HG03521 (cell line): Measurements from ENCODE around the gene DNAJC5G.

ENCODE experiments used
- ATAC-seq: cut with Tn5 transposase; IDR thresholded peaks from one replicate; pipeline ENCODE4 v1.9.1; 2021; ENCODE audit warnings: mild to moderate bottlenecking, moderate library complexity; ENCODE audit not compliant: unreplicated experiment

DNAJC5G gene, protein sequence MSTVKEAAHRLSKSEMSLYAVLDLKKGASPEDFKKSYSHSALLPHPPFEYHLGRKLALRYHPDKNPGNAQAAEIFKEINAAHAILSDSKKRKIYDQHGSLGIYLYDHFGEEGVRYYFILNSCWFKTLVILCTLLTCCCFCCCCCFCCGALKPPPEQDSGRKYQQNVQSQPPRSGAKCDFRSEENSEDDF

DNA sequence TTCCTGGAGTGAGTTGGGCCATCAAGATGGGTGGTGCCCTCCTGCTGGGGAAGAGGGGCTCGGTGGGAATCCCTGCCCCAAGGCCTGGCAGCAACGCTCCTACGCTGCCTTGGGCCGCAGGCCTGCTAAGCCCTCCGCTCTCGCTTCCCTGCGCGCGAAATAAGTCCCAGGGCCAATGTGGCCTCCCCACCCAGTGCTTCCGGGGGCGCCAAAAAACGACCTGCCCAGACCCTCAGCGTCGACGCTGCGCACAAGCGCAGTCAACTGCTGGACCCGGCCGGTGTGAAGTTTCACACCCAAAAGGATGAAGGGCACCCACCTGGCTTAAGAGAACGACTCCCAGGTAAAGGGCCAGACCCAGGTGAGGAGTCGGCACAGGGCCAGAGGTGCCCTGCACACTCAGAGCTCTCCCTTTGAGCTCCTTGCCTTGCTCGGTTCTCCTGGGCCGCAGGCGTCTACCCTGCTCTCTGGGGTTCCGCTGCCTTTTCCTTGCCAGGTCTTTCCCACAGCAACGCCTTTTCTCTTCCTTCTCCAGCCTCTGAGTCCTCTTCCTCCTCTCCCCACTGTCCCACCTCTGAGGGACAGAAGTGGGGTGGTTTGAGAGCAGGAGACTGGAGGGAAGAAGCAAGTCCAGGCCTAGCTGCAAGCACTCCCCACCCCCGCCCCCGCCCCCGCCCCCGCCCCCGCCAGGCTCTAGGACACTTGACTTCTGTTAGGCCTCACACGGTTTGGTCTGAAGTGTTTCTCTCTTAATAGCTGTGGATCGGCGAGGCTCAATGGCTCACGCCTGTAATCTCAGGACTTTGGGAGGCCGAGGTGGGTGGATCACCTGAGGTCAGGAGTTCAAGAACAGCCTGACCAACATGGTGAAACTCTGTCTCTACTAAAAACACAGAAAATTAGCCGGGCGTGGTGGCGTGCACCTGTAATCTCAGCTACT lies at the start of gene DNAJC5G:
Gene DNAJC5G, plus strand, starts transcription at position 223 of the 940 bp plus-strand sequence. CDS start 1,296 bp downstream, outside the sequence.
- ATAC-seq = no peak

DNA sequence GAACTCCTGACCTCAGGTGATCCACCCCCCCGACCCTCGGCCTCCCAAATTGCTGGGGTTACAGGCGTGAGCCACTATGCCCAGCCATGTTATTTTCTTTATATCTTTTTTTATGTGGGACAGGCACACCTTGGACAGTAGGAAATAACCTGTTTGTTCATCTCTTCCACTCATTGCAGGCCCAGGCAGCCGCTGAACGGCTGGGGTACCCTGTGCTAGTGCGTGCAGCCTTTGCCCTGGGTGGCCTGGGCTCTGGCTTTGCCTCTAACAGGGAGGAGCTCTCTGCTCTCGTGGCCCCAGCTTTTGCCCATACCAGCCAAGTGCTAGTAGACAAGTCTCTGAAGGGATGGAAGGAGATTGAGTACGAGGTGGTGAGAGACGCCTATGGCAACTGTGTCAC lies 49.7 kb upstream of the DNAJC5G start:
- no peak for ATAC-seq

DNA sequence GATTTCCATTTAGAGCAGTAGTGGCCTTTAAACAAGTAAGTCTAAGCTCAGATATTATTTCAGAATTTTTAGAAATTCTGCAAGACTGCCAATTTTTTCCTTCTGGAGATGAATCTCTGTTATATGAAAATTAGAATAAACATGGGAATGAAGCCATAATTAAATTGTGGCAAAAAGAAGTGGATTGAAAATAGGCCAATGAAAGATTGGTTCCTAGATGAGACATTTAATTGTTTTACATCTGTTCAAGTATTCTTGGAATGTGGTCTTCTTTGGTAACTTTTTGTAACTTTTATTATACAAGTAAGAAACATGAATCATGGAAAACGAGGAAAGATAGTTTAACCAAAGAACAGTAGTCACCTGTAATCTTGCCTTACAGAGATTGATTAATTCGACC lies 47.7 kb upstream of the DNAJC5G start:
- no peak for ATAC-seq

DNA sequence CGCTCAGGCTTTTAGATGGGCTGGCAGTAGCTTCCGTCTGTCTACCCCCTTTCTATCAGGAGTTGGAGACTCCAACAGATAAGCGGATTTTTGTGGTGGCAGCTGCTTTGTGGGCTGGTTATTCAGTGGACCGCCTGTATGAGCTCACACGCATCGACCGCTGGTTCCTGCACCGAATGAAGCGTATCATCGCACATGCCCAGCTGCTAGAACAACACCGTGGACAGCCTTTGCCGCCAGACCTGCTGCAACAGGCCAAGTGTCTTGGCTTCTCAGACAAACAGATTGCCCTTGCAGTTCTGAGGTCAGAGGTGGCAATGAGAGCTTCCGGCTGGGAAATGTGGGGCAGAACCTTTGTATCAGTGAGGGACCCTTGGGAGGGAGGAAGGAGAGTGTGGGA lies 43.3 kb upstream of the DNAJC5G start:
- no peak for ATAC-seq

DNA sequence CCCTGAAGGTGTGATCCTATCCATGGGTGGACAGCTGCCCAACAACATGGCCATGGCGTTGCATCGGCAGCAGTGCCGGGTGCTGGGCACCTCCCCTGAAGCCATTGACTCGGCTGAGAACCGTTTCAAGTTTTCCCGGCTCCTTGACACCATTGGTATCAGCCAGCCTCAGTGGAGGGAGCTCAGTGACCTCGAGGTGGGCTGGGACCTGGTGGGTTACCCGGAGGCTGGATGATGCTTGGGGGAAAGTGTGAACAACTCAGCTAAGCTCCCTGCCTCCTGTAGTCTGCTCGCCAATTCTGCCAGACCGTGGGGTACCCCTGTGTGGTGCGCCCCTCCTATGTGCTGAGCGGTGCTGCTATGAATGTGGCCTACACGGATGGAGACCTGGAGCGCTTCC lies 41.9 kb upstream of the DNAJC5G start:
- no peak for ATAC-seq

DNA sequence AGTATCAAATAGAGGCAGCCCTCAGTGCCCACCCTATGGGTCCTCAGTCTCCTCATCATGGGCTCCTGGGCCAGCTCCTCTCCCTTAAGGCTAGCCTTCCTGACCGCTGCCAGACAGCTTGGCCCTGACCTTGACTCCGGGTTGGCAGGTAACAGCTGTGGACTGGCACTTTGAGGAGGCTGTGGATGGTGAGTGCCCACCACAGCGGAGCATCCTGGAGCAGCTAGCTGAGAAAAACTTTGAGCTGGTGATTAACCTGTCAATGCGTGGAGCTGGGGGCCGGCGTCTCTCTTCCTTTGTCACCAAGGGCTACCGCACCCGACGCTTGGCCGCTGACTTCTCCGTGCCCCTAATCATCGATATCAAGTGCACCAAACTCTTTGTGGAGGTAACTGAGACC lies 39.1 kb upstream of the DNAJC5G start:
- ATAC-seq = no peak

DNA sequence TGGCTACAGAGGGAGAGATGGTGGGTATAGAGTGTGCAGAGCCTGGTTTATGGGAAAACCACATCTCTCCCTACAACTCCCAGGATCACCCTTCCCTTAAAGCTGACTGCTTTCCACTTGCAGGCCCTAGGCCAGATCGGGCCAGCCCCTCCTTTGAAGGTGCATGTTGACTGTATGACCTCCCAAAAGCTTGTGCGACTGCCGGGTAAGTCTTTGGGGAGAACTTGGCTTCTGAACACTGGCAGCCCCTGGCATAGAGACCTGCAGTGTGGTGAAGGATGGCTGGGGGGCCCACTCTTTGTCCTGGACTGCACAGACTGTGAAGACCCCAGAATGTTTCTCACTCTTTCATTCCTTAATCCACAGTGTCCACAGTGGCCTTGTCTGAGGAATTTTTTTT lies 38.6 kb upstream of the DNAJC5G start:
- ATAC-seq = no peak

DNA sequence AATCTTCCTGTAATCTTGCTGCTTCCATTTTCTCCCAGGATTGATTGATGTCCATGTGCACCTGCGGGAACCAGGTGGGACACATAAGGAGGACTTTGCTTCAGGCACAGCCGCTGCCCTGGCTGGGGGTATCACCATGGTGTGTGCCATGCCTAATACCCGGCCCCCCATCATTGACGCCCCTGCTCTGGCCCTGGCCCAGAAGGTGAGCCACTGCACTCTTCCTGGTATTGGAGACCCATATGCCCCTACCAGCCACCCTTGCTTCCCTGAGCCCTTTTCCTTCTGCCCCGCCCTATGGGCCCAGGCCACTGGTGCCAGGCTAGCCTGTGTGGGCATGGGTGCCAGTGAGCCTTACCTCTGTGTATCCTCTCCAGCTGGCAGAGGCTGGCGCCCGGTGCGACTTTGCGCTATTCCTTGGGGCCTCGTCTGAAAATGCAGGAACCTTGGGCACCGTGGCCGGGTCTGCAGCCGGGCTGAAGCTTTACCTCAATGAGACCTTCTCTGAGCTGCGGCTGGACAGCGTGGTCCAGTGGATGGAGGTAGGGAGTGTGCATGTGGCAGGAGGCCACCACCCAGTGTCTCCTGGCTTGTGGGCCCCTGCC lies 37.8 kb upstream of the DNAJC5G start:
- ATAC-seq = no peak

DNA sequence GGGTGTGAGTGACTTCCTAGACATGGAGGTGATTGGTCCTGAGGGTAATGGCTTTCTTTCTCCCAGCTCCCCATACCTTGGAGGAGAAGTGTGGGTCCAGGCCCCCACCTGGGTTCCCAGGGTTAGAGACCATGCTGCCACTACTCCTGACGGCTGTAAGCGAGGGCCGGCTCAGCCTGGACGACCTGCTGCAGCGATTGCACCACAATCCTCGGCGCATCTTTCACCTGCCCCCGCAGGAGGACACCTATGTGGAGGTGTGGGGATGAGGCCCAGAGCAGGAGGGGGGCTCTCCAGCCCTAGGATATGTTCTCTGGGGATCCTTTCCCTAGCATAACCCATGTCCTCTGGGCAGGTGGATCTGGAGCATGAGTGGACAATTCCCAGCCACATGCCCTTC lies 36.3 kb upstream of the DNAJC5G start:
- no peak for ATAC-seq

DNA sequence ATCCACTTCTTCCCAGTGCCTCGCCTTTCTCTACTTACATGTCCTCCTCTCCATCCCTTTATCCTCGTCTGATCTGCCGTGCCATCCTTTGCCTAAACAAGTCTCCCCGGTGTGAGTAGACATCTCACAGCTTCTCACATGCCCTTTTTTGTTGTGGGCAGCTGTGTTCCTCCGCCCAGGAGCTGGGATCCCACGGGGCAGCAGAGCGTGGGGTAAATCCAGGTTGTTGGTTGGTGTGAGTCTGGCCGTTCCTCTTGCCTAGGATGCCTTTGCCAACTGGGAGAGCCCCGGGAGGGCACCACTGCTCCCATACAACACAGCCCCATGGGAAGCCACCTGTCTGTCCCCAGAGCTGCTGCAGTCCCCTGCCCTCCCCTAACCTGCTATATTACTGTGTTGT lies 34.8 kb upstream of the DNAJC5G start:
- no peak for ATAC-seq

DNA sequence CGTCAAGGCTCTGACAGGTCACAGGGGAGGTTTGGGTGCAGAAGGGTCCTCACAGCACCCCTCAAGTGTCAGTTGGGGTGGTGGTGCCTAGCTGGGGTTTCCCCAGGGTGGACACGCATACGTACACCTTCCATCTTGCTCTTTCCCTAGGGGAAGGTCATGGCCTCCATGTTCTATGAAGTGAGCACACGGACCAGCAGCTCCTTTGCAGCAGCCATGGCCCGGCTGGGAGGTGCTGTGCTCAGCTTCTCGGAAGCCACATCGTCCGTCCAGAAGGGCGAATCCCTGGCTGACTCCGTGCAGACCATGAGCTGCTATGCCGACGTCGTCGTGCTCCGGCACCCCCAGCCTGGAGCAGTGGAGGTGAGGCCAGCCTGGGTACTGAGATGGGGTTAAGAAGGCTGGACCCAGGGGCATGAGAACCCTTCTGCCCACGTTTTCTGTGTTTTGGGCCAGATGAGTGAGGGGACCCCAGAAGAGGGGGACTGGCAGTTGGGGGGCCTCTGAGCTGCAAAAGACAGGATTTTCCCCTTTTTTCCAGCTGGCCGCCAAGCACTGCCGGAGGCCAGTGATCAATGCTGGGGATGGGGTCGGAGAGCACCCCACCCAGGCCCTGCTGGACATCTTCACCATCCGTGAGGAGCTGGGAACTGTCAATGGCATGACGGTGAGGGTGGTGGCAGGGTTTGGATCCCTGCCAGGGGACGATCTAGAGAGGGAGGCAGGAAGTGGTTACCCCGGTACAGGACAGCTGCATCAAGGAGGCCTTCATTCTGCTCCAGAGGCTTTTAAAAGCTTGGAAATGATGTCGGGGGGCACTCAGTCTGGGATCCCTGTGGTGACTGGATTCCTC lies 33.2 kb upstream of the DNAJC5G start:
- ATAC-seq = no peak

DNA sequence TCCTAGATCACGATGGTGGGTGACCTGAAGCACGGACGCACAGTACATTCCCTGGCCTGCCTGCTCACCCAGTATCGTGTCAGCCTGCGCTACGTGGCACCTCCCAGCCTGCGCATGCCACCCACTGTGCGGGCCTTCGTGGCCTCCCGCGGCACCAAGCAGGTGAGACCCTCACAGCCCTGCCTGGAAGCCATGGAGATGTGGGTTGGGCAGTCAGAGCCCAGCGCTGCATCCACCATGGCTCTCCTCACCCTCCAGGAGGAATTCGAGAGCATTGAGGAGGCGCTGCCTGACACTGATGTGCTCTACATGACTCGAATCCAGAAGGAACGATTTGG lies 32.6 kb upstream of the DNAJC5G start:
- no peak for ATAC-seq

DNA sequence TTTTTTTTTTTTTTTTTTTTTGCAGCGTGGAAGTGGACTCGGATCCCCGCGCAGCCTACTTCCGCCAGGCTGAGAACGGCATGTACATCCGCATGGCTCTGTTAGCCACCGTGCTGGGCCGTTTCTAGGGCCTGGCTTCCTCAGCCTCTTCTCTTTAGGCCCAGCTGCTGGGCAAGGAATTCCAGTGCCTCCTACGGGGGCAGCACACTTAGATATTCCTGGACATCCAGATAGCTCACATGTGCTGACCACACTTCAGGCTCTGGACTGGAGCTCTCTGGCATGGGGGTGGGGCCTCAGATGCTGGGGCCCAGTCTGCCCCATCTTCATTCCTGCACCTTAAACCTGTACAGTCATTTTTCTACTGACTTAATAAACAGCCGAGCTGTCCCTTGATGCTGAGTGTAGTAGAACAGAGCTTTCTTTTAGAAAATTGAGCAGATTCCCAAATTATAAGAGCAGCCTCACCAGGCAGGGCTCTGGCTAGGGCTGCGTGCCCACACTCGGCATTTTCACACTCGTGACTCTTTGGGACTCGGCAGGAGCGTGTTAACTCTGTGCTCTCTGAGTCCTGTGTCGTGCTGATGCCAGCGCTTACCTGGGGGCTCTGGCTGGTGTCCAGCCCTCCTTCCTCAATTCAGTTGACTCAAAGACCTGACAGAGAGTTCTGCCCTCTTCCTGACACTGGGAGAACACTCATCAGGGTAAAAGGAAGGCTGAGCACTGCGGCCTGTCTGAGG lies 31.7 kb upstream of the DNAJC5G start:
- no peak for ATAC-seq

DNA sequence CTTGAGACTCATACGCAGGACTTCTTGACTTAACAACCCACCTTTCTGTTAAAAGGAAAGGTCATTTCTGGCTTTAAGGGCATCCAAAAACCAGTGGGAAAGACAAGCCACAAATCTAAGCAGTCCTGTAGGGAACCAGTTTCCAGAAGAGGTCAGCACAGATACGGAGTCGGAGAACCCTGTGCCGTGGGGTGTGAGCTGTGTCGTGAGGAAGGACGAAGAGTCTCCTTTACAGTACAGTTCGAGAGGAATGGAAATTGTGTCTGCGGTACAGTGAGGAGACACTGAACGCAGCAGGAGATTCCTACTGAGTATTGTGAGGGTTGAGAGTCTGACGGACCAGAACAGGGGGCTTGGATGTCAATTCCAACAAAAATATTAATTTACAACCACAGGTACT lies 30.1 kb upstream of the DNAJC5G start:
- no peak for ATAC-seq

DNA sequence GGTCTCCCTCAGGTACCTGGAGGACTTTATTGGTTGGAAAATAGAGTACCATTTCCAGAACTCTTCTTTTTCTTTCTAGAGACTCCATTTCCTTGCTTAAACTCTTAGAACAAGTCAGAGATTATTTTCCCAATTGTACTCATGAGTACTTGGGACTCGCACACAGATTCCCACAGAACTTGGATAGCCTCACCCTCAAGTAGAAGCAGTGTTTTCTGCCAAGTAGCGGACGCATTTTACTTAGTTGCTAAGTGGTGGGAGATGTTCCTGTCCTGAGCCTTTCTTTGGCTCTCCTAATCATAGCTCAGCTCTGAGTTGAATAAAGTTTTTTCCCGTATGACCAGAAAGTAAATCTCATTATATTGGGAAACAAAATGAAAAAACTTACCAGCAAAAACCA lies 29.6 kb upstream of the DNAJC5G start:
- no peak for ATAC-seq

DNA sequence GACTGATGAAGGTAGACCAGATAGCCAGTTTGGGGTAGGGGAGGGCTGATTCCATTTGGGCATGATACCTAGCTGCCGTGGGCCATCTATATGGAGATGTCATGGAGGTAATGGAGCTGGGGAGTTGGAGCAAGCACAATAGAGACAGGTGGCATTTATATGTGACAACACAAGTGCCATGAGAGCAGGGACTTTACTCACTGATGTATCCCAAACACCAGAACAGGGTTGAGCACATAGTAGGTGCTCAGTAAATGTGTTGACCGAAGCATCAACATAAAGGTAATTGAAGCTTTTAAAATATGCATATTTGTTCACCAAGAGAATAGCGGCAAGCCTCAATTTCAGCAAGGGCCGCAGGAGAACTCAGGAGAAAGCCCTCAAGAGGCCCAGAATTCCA lies 27.3 kb upstream of the DNAJC5G start:
- ATAC-seq = no peak

DNA sequence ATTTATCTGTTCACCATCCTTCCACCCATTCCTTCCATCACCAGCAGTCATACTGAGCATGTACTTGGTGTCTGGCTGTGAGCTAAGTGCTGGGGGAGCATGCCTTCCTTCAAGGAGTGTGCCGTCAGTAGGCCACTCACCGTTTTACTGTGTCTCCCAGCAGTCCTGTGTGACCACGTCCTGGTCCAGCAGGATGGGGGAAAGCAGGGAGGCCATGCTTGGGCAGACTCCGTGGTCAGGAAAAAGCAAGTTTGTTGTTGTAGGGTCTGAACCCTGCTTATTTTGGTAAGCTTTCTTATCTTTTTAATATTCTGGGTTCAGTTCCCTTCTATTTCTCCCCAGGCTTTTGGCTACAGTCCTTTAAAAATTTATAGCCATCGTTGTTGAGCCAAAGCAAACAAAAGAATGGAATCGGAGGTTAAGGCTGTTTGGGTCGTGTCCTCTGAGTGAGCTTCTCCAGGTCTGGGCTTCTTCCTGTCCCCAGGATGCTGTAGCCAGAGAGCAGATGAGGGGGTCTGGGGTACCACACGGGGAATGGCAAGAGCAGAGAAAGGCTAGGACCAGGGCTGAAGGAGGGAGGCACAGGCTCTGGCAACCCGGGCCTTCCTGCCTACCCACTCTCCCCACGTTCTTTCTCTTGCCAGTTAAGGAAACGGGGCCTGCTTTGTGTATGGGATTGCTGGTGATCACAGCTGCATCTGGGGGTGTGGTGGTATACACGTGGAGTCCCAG lies 25.9 kb upstream of the DNAJC5G start:
- ATAC-seq = no peak

DNA sequence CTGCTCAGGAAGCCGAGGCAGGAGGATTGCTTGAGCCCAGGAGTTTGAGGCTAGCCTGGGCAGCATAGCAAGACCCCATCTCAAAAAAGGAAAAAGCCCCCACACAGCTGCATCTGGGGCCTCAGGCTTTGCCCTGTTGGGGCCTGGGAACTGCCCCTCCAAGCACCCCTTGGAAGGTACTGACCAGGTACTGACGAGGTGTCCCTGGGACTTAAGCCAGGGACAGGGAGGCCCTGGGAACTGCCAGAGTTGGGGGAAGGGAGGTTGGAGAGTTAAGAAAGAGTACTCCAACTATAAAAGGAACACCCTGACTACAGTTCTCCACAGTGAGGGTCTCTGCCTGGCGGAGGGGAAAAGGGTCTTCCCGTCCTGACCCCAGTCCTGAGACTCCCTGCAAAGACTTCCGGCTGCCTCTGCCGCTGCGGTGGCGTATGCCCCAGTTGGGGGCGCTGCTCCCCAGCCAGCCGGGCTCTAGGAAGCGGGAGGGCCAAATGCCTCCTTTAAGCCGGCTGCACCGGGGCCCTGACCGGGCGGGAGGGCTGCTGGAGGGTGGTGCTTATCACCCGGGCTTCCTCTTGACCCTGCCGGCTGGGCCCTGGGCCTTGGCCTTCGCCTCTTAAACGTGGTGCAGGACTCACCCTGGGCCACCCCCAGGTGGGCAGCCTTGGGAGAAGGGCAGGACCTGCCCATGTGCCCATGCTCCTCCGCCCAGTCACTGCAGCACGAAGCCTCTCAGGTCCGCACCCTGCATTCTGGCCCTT lies 25.2 kb upstream of the DNAJC5G start:
- ATAC-seq = no peak
